HG03342 (cell line): ENCODE measurements around the gene MIOS.
"Not testable (repeated sequence)": the region's sequence is repeated elsewhere in the genome, so short reads cannot be mapped to it uniquely, and the experiment has no call there.

Experiments used
- ATAC-seq: cut with Tn5 transposase; IDR thresholded peaks from one replicate; pipeline ENCODE4 v1.9.1; 2021; ENCODE audit warnings: mild to moderate bottlenecking, moderate library complexity; ENCODE audit not compliant: unreplicated experiment

MIOS gene

GRCh38 chr7:7554021-7554432 lies 12.7 kb upstream of the MIOS start:
- ATAC-seq, result no peak

DNA sequence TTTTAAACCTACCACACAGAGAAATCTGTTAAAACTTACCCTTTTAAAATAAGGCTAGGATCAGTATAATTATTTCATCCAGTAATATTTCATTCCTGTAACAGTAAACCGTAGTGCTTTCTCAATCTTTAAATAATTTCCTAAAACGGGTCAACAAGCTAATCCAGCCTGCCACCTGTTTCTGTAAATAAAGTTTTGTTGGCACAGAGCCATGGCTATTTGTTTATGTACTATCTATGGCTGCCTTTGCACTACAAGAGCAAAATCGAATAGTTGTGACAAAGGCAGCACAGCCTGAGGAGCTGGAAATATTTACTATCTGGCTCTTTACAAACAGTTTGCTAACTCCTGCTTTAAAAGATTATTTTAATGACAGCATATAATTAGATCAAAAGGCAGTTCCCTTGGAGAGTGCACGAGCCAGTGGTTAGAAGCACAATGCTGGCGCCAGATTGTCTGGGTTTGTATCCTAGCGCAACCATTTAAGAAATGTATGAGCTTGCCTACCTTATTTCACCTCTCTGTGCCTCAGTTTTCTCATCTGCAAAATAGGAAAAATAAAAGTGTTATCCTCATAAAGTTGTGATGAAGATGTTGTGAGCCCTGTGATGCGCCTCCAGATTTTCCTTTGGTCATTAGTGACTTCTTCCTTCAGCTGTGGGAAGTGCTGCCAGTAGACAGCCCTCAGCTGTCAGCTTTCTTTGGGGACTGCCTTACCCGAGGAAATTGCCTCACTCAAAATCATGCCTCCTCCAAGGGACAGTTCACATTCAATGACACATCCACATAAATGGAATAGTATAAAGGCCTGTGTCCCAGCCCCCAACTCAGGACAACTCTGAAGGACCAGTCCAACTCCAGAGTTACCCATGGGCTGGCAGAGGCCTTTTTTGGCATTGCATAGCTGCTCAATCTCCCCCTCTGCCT lies 11.8 kb upstream of the MIOS start:
- ATAC-seq, result no peak

- ATAC-seq, result no peak
These were observed 9.8 kb upstream of the MIOS start for GRCh38 chr7:7556852-7557251.

- no peak for ATAC-seq
These were observed 9.4 kb upstream of the MIOS start for GRCh38 chr7:7557252-7557651.

DNA sequence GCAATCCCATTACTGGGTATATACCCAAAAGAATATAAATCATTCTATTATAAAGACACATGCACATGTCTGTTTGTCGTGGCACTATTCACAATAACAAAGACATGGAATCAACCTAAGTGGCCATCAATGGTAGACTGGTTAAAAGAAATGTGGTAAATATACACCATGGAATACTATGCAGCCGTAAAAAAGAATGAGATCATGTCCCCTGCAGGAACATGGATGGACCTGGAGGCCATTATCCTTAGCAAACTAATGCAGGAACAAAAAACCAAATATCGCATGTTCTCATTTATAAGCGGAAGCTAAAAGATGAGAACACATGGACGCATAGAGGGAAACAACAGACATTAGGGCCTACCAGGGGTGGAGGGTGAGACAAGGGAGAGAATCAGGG lies 5.1 kb upstream of the MIOS start:
- ATAC-seq, result not testable (repeated sequence)

- ATAC-seq, result no peak
These were observed 3.9 kb upstream of the MIOS start for GRCh38 chr7:7562736-7563135.

GRCh38 chr7:7563269-7563668 lies 3.4 kb upstream of the MIOS start:
- ATAC-seq, result no peak

GRCh38 chr7:7563813-7564212 lies 2.9 kb upstream of the MIOS start:
- no peak for ATAC-seq

GRCh38 chr7:7564323-7564780 lies 2.3 kb upstream of the MIOS start:
- no peak for ATAC-seq

GRCh38 chr7:7565018-7565680 lies 1.5 kb upstream of the MIOS start:
- ATAC-seq, result no peak

- ATAC-seq, result peak; percentile 33
These were observed 686 bp upstream of the MIOS start for GRCh38 chr7:7565746-7566650.

- ATAC-seq, result no peak
These were observed 1.3 kb downstream of the MIOS start for GRCh38 chr7:7567898-7568531.

DNA sequence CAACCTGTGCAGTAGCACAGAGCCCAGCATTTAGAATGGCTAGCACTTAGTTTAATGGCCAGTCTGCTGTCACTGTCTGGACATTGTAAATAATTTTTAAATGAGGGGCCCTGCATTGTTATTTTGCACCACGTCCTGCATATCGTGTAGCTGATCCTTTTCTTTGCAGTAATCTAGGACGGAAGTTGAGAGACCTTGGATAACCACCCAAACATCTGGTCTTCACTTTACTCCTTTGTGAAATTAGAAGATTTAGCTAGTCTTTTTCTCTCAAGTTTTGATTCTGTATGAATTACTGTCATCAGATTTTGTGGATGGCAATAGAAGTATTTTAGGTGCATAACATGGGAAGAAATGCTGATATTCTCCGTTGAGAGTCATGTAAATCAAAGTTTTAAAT lies 1.9 kb downstream of the MIOS start:
- ATAC-seq, result no peak

- peak; percentile 45 for ATAC-seq
These were observed 2.4 kb downstream of the MIOS start for GRCh38 chr7:7569081-7569527.

GRCh38 chr7:7569615-7570014 lies 2.9 kb downstream of the MIOS start:
- peak; percentile 18 for ATAC-seq

- no peak for ATAC-seq
These were observed 3.9 kb downstream of the MIOS start for GRCh38 chr7:7570584-7570983.

GRCh38 chr7:7573701-7574100 lies 7.0 kb downstream of the MIOS start:
- ATAC-seq, result no peak

GRCh38 chr7:7576344-7576743 lies 9.7 kb downstream of the MIOS start:
- ATAC-seq, result no peak

GRCh38 chr7:7577888-7578287 lies 11.2 kb downstream of the MIOS start:
- ATAC-seq, result peak; percentile 74

DNA sequence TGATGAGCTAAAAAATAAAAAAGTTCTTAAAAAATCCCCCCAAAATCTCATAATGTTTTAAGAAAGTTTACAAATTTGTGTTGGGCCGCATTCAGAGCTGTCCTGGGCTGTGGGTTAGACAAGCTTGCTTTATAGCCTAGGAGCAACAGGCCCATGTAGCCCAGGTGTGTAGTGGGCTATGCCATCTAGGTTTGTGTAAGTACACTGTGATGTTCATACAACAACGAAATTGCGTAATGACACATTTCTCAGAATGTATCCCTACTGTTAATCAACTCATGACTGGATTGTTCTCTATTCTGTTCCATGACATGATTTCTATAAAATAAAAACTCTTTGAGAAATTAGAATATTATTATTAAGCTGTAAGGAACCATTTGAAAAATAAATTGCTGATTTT lies 13.0 kb downstream of the MIOS start:
- ATAC-seq, result no peak
